Measurements from ENCODE around the gene USP40. TPM values are rescaled to one million over a fixed set of nuclear protein-coding genes. Genes with fewer than 3 reads are reported as not detected.

USP40 gene
- total and polyA plus RNA-seq, 9 donors = 18.0 to 44.6 (median 36.1) TPM

DNA sequence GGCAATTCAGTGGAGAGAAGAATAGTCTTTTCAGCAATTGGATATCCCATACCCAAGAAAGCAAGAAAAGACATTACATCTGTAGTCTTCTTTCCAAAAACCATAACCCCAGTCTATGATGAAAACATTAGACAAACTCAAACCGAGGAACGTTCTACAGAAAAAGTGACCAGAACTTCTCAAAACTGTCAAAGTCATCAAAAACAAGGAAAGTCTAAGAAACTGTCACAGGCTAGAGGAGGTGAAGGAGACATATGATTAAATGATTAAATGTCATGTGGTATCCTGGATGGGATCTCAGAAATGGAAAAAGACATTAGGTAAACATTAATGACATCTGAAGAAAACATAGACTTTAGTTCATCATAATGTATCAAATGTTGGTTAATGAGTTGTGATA is 4.9 kb upstream of the USP40 start:
- intact Hi-C loops (cut with DNase I) = no loop called here
- TF ChIP-seq, protein P1, sequence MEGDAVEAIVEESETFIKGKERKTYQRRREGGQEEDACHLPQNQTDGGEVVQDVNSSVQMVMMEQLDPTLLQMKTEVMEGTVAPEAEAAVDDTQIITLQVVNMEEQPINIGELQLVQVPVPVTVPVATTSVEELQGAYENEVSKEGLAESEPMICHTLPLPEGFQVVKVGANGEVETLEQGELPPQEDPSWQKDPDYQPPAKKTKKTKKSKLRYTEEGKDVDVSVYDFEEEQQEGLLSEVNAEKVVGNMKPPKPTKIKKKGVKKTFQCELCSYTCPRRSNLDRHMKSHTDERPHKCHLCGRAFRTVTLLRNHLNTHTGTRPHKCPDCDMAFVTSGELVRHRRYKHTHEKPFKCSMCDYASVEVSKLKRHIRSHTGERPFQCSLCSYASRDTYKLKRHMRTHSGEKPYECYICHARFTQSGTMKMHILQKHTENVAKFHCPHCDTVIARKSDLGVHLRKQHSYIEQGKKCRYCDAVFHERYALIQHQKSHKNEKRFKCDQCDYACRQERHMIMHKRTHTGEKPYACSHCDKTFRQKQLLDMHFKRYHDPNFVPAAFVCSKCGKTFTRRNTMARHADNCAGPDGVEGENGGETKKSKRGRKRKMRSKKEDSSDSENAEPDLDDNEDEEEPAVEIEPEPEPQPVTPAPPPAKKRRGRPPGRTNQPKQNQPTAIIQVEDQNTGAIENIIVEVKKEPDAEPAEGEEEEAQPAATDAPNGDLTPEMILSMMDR (IDR thresholded peaks at IDR 0.05) = no peak
- TF ChIP-seq EP300 (IDR thresholded peaks at IDR 0.05) (no peak), POLR2A (IDR thresholded peaks at IDR 0.05) (no peak)
- no peaks in the 10 kb centered on the region for H3K27me3 ChIP-seq
- no peaks in the 10 kb centered on the region for H3K9me3 ChIP-seq
- no peak overlapping the region for H3K4me3 ChIP-seq
- no peak overlapping the region for H3K27ac ChIP-seq
- no peaks in the 10 kb centered on the region for H3K36me3 ChIP-seq
- WGBS, 3 donors = 74 to 90% (median 83%) methylated on average over 2 of the region's 2 CpGs
- H3K4me1 ChIP-seq (ENCODE audit: insufficient read depth) = no peaks in the 10 kb centered on the region
- no peak for DNase-seq

DNA sequence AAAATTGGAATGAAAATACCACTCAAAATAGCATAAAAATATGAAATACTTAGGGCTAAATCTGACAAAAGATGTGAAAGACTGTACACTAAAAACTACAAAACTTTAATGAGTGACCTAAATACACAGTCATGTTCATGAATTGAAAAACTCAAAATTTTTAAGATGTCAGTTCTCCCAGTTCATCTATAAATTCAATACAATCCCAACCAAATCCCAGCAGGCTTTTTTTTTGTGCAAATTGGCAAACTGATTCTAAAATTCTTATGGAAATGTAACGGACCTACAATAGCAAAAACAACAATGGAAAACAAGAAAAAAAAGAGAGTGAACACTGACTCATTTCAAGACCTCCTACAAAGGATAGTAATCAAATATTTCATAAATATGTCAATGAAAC is 4.4 kb upstream of the USP40 start:
- Histone ChIP-seq H3K4me1 (ENCODE audit: insufficient read depth) (no peaks in the 10 kb centered on the region), H3K9me3 (no peaks in the 10 kb centered on the region), H3K36me3 (no peaks in the 10 kb centered on the region), H3K4me3 (no peak overlapping the region), H3K27me3 (no peaks in the 10 kb centered on the region), H3K27ac (no peak overlapping the region)
- TF ChIP-seq, protein P1 (IDR thresholded peaks at IDR 0.05) = no peak
- no peak for TF ChIP-seq POLR2A (IDR thresholded peaks at IDR 0.05)
- no peak for TF ChIP-seq EP300 (IDR thresholded peaks at IDR 0.05)
- intact Hi-C loops (cut with DNase I) = no loop called here
- 22 to 30% (median 27%) methylated on average over 1 of the region's 1 CpG for WGBS, 3 donors
- no peak for DNase-seq

DNA sequence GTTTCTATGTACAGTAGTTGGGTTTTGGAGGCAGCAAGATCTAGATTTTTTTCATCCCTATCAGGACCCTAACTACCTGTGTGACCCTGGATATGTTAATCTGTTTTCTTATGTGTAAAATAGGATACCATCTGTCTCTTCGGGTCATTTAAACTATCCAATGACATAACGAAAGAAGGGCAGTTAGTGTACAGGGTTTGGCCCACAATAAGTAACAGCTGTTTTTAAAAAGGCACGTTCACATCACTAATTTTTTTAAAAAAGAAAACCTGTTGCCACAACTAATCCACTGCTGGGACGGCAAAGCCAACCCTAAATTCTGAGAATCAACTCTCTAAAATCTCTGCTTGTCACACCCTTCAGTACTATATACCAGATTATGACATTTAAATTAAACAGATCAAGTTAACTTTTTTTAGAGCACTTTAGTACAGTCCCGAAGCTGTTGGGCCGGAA is 869 bp downstream of the USP40 start:
- Histone ChIP-seq H3K27me3 (no peaks in the 10 kb centered on the region), H3K36me3 (no peaks in the 10 kb centered on the region), H3K27ac (peak overlapping the region; percentile 54 to 77), H3K9me3 (no peaks in the 10 kb centered on the region), H3K4me1 (ENCODE audit: insufficient read depth) (no peaks in the 10 kb centered on the region), H3K4me3 (peak overlapping the region; percentile 83)
- intact Hi-C loops (cut with DNase I) = no loop called here
- TF ChIP-seq POLR2A (IDR thresholded peaks at IDR 0.05) (no peak), EP300 (IDR thresholded peaks at IDR 0.05) (no peak)
- TF ChIP-seq, protein P1 (IDR thresholded peaks at IDR 0.05) = no peak
- DNase-seq = no peak
- 0 to 3% (median 2%) methylated on average over 6 of the region's 6 CpGs for WGBS, 3 donors

DNA sequence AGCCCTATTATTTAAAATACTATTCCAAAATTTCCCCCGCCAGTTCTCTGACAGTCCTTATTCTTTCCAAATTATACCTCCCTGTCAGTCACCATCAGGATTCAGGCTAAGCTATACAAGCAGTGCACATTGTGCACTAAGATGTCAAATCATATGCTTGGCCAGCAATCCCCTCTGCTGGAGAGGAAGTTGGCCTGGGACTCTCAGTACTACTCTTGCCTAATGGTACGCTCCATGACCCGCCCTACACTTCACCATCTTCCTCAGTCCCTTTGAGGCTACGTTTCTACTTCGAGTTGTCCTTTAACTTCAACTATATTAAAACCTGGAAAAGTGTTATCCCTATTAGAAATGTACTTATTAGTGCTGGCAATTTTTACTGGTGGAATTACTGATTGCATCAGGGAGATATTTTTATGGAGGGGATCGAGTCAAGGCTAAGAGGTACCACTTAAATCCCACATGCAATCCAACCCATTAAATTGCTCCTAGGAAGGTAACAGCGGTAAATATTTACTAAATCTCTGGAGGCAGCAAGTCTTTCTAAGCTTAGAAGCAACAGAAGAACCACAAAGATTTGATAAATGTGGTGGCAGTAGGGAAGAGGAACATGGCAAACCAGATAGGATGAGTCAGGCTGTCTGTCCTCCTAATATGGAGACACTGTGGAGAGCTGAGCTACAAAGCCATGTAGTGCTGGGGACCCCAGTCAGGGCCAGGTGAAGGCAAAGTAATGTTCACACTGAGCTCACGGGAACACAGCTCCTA is 2.7 kb downstream of the USP40 start:
- no peak for TF ChIP-seq POLR2A (IDR thresholded peaks at IDR 0.05)
- TF ChIP-seq, protein P1 (IDR thresholded peaks at IDR 0.05) = no peak
- TF ChIP-seq EP300 (IDR thresholded peaks at IDR 0.05) = no peak
- H3K4me3 ChIP-seq = no peak overlapping the region
- H3K27ac ChIP-seq = no peak overlapping the region
- no peak for DNase-seq
- H3K4me1 ChIP-seq (ENCODE audit: insufficient read depth) = no peaks in the 10 kb centered on the region
- no peaks in the 10 kb centered on the region for H3K36me3 ChIP-seq
- H3K9me3 ChIP-seq = no peaks in the 10 kb centered on the region
- intact Hi-C loops (cut with DNase I) = no loop called here
- WGBS, 3 donors = 95 to 98% (median 96%) methylated on average over 8 of the region's 8 CpGs
- H3K27me3 ChIP-seq = no peaks in the 10 kb centered on the region

Measured in ovary (tissue), 9 donors.